ENCODE measurements around the gene P2RY8.
"Not testable (repeated sequence)": the region's sequence is repeated elsewhere in the genome, so short reads cannot be mapped to it uniquely, and the experiment has no call there.

Gene P2RY8

GRCh38 chrX:1484638-1485019 lies 52.4 kb downstream of the P2RY8 start:
- DNase-seq, result no peak

GRCh38 chrX:1483843-1484637 lies 52.9 kb downstream of the P2RY8 start:
- no peak for DNase-seq

- DNase-seq, result not testable (repeated sequence)
These were observed 54.5 kb downstream of the P2RY8 start for GRCh38 chrX:1482530-1482928.

GRCh38 chrX:1481636-1482529 lies 55.1 kb downstream of the P2RY8 start:
- DNase-seq, result no peak

GRCh38 chrX:1480082-1480785 lies 56.8 kb downstream of the P2RY8 start:
- DNase-seq, result no peak

GRCh38 chrX:1477801-1478458 lies 59.1 kb downstream of the P2RY8 start:
- no peak for DNase-seq

GRCh38 chrX:1477229-1477628 lies 59.8 kb downstream of the P2RY8 start:
- no peak for DNase-seq

GRCh38 chrX:1476682-1477081 lies 60.3 kb downstream of the P2RY8 start:
- no peak for DNase-seq

- DNase-seq, result no peak
These were observed 61.1 kb downstream of the P2RY8 start for GRCh38 chrX:1475881-1476280.

- no peak for DNase-seq
These were observed 61.5 kb downstream of the P2RY8 start for GRCh38 chrX:1475481-1475880.

- DNase-seq, result not testable (repeated sequence)
These were observed 62.4 kb downstream of the P2RY8 start for GRCh38 chrX:1474593-1474992.

GRCh38 chrX:1472975-1473374 lies 64.0 kb downstream of the P2RY8 start:
- no peak for DNase-seq

- DNase-seq, result no peak
These were observed 68.7 kb downstream of the P2RY8 start for GRCh38 chrX:1468250-1468772.

- no peak for DNase-seq
These were observed 69.9 kb downstream of the P2RY8 start for GRCh38 chrX:1466971-1467561.

- DNase-seq, result no peak
These were observed 70.7 kb downstream of the P2RY8 start for GRCh38 chrX:1466232-1466661.

- DNase-seq, result no peak
These were observed 71.4 kb downstream of the P2RY8 start for GRCh38 chrX:1465286-1466231.

GRCh38 chrX:1464971-1465285 lies 72.1 kb downstream of the P2RY8 start:
- DNase-seq, result no peak

GRCh38 chrX:1464041-1464970 lies 72.7 kb downstream of the P2RY8 start:
- no peak for DNase-seq

GRCh38 chrX:1463581-1463980 lies 73.4 kb downstream of the P2RY8 start:
- no peak for DNase-seq
